Gastroesophageal sphincter (tissue), 4 donors: ENCODE measurements around the gene EXOC6B. TPM values are rescaled to one million over a fixed set of nuclear protein-coding genes. Genes with fewer than 3 reads are reported as not detected.

ENCODE experiments used
- ATAC-seq: fragments of 150-250 bp; one replicate; pipeline ENCODE4 v1.9.1; 2016; ENCODE audit warnings: mild to moderate bottlenecking, moderate library complexity
- H3K27ac ChIP-seq, 4 donors: fragments of 200-600 bp; sonication (generic) in 3 of 4; 1 replicate in 3 of 4; 2 replicates in 1 of 4; pipeline ENCODE4 v1.5.1; 2016 to 2019
- H3K27me3 ChIP-seq: fragments of 200-600 bp; sonication (generic); one replicate; pipeline ENCODE4 v1.5.1; 2019
- H3K36me3 ChIP-seq, 2 donors: fragments of 200-600 bp; sonication (generic); one replicate each; pipeline ENCODE4 v1.5.1; 2019; ENCODE audit warnings: control low read depth in 1 of 2
- H3K4me1 ChIP-seq, 3 donors: fragments of 200-600 bp; sonication (generic); 1 replicate in 2 of 3; 2 replicates in 1 of 3; pipeline ENCODE4 v1.5.1; 2016 to 2019; ENCODE audit warnings: control low read depth in 2 of 3
- H3K4me3 ChIP-seq, 2 donors: fragments of 200-600 bp; sonication (generic); one replicate each; pipeline ENCODE4 v1.5.1; 2019; ENCODE audit warnings: mild to moderate bottlenecking in 1 of 2, moderate library complexity in 1 of 2
- H3K9me3 ChIP-seq, 3 donors: fragments of 200-600 bp; sonication (generic); one replicate each; pipeline ENCODE4 v1.5.1; 2017 to 2019; ENCODE audit warnings: control low read depth in 2 of 3
- EP300 ChIP-seq: sonication (generic); formaldehyde crosslinking; IDR thresholded peaks from one replicate; pipeline ENCODE4 v1.6.1; 2017; ENCODE audit warnings: antibody characterized with exemption, mild to moderate bottlenecking
- POLR2A ChIP-seq, 2 donors: fragments of 450-650 bp; IDR thresholded peaks; one replicate each; pipeline ENCODE4 v1.6.1; 2017; ENCODE audit warnings: antibody characterized with exemption in 2 of 2, mild to moderate bottlenecking in 2 of 2, moderate library complexity in 1 of 2
- POLR2AphosphoS5 ChIP-seq: sonication (generic); formaldehyde crosslinking; IDR thresholded peaks from one replicate; pipeline ENCODE4 v1.6.1; 2017; ENCODE audit warnings: antibody characterized with exemption
- WGBS, 2 donors: methylation state at CpG; one replicate each; pipeline ENCODE4 v1.1.5; 2018; ENCODE audit warnings: low coverage in 1 of 2; 5-methylcytosine and 5-hydroxymethylcytosine counted together
- total RNA-seq, 4 donors: library from RNA; depleted of rRNA; stranded (reverse); fragments of >200 nt; gene quantifications; one replicate each; pipeline ENCODE4 v1.1.0, GENCODE V29; 2016
- TF ChIP-seq, protein P1 (sequence below), 4 experiments: fragments of 200-600 bp in 2 of 4; fragments of 450-650 bp in 2 of 4; sonication (generic) in 1 of 4; IDR thresholded peaks; one replicate each; pipeline ENCODE4 v1.5.1; 2017 to 2019; ENCODE audit warnings: antibody characterized with exemption in 4 of 4, mild to moderate bottlenecking in 2 of 4, moderate library complexity in 2 of 4

EXOC6B gene
- total RNA-seq, 4 donors from 2014 or later, result 35.3 to 47.2 (median 41.2) TPM

DNA sequence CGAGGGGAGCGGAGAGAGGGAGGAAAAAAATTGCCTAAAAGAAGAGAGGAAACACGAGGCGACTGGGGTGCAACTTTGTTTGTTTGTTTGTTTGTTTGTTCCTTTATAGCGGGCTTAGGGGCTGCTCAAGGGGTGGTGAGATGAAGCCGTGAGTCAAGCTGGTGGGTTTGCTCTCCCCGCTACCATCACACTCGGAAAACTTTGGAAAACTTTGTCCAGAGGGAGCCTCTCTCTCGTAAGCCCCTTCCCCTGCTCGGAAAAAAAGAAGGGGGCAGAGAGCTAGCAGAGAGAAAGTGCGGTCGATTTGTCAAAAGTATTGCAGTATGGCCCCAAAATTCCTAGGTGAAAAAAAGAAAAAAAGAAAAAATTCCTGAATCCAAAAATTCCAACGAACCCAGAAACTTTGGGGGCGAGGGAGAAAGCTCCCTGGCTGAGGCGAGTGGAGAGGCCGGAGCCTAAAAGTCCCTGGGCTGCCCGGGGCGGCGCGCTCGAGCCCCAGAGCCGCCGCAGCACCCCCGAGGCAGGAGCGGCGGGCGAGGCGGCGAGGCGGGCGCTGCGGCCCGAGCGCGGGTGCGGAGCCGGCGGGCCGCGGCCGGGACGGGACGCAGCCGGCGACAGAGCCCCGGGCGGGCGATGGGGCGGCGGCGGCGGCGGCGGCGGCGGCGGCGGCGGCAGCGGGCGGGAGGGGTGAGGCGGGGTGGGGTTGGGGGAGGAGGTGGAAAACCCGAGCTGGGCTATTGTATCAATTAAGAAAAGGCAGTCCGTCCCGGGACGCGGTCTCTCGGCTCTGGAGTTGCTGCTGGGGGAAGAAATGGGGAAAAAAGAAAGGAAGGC, 677.6 kb downstream of the EXOC6B start:
- no peaks in the 10 kb centered on the region for H3K9me3 ChIP-seq
- H3K27me3 ChIP-seq, result peaks cover 97% of the 10 kb centered on the region
- peaks cover 0 to 73% (median 61%) of the 10 kb centered on the region in 3 donors for H3K4me1 ChIP-seq
- peak overlapping the region in 1 of 4 donors; percentile 3 for H3K27ac ChIP-seq
- H3K36me3 ChIP-seq, result no peaks in the 10 kb centered on the region
- WGBS, 2 donors, result 1 to 3% methylated on average over 15 to 50 of the region's 68 CpGs
- no peak for ATAC-seq
- peak overlapping the region; percentile 37 to 57 for H3K4me3 ChIP-seq
- TF ChIP-seq POLR2AphosphoS5 (no peak), EP300 (no peak), POLR2A (IDR thresholded peaks at IDR 0.05) (no peak)
- TF ChIP-seq, protein P1, sequence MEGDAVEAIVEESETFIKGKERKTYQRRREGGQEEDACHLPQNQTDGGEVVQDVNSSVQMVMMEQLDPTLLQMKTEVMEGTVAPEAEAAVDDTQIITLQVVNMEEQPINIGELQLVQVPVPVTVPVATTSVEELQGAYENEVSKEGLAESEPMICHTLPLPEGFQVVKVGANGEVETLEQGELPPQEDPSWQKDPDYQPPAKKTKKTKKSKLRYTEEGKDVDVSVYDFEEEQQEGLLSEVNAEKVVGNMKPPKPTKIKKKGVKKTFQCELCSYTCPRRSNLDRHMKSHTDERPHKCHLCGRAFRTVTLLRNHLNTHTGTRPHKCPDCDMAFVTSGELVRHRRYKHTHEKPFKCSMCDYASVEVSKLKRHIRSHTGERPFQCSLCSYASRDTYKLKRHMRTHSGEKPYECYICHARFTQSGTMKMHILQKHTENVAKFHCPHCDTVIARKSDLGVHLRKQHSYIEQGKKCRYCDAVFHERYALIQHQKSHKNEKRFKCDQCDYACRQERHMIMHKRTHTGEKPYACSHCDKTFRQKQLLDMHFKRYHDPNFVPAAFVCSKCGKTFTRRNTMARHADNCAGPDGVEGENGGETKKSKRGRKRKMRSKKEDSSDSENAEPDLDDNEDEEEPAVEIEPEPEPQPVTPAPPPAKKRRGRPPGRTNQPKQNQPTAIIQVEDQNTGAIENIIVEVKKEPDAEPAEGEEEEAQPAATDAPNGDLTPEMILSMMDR (IDR thresholded peaks at IDR 0.05), result no peak

DNA sequence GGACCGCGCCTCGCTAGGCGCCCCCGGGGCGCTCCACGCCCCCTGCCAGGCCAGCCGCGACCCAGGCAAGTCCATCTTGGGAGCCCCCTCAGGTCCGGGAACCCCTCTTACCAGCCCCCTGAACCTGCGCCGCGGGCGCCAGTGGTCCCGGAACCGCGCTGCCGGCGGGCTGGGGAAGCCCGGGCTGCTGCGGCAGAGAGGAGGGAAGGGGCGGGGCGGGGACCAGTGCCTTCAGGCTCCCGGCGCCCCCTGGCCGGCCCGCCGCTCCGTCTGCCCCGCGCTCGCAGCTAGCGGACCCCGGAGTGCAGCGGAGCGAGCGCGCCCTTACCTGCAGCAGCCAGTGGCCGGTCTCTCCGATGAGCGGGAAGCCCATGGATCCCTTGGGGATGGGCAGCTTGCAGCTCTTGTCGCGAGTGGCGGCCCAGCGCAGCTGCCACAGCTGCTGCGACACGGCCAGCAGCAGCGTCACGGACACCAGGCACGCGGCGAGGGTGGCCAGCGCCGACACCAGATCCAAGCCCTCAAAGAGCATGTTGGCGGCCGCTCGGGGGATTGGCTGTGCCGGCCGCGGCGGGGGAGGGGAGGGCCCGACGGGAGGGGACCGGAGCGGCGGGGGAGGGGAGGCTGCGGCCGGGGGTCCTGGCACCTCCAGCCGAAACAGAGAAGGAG, 678.4 kb downstream of the EXOC6B start, which contains the start of gene CYP26B1:
TSS of gene CYP26B1 (minus strand) at position 560 of the 669 bp plus-strand sequence. CDS start at position 532, 28 bp downstream.
- TF ChIP-seq POLR2AphosphoS5 (no peak), POLR2A (IDR thresholded peaks at IDR 0.05) (no peak), EP300 (no peak)
- TF ChIP-seq, protein P1 (IDR thresholded peaks at IDR 0.05), result no peak
- no peak for ATAC-seq
- Histone ChIP-seq H3K9me3 (no peaks in the 10 kb centered on the region), H3K4me1 (peaks cover 0 to 81% (median 67%) of the 10 kb centered on the region in 3 donors), H3K4me3 (peak within 1 kb of the TSS; percentile 37 to 57), H3K36me3 (no peaks in the 10 kb centered on the region), H3K27me3 (peaks cover 90% of the 10 kb centered on the region), H3K27ac (peak within 1 kb of the TSS in 1 of 4 donors; percentile 3)
- WGBS, 2 donors, result 5% methylated on average over 10 of the region's 69 CpGs; no CpG with 5 or more reads in 1 of the 2 donors

DNA sequence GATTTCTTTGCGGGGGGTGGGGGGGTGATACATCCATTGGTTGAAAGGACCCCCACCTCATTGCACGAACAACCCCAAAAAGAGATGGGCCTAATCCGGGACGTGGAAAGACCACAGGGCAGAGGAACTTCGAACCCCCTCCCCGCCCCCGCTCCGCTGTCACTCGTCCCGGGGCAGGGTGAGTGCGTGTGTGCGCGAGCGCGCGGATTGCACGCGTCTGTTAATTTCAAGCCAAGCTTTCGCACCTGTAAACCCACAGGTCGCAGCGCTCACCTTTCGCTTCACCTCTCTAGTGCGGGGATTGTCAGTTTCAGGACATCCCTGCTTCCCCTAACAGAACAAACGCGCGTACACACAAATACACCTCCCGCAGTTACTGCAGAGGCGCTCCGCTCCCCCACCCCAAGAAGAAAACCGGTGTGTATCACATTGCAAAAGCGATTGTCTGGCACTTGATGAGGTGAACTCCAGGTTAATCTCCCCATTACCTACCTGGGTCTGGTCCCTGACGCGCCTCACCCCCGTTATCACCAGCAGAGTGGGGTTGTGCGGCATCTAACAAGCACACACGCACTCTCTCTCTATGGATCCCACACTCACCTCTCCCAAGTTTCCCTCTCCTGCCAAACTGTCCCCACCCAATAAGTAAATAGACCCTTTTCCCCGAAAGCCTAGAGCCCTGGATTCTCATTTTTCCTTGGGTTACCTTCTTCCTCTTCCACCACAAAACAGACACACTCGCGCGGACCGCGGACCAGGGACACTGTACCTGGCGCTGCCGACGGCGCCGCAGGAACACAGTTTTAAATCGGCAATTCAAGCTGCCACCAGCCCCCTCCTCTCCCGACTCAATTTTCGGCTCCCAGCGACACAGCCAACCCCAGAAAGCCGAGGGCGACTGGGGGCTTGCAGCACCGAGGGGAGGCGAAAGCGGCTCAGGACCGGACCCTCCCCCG, 679.2 kb downstream of the EXOC6B start:
- H3K4me3 ChIP-seq, result peak overlapping the region in 1 of 2 donors; percentile 57
- 2 to 11% methylated on average over 7 to 10 of the region's 58 CpGs for WGBS, 2 donors
- peak overlapping the region in 1 of 4 donors; percentile 54 for H3K27ac ChIP-seq
- peaks cover 83% of the 10 kb centered on the region for H3K27me3 ChIP-seq
- H3K4me1 ChIP-seq, result peaks cover 0 to 86% (median 71%) of the 10 kb centered on the region in 3 donors
- no peaks in the 10 kb centered on the region for H3K9me3 ChIP-seq
- no peak for ATAC-seq
- TF ChIP-seq POLR2AphosphoS5 (no peak), POLR2A (IDR thresholded peaks at IDR 0.05) (no peak), EP300 (no peak)
- TF ChIP-seq, protein P1 (IDR thresholded peaks at IDR 0.05), result no peak
- H3K36me3 ChIP-seq, result no peaks in the 10 kb centered on the region

DNA sequence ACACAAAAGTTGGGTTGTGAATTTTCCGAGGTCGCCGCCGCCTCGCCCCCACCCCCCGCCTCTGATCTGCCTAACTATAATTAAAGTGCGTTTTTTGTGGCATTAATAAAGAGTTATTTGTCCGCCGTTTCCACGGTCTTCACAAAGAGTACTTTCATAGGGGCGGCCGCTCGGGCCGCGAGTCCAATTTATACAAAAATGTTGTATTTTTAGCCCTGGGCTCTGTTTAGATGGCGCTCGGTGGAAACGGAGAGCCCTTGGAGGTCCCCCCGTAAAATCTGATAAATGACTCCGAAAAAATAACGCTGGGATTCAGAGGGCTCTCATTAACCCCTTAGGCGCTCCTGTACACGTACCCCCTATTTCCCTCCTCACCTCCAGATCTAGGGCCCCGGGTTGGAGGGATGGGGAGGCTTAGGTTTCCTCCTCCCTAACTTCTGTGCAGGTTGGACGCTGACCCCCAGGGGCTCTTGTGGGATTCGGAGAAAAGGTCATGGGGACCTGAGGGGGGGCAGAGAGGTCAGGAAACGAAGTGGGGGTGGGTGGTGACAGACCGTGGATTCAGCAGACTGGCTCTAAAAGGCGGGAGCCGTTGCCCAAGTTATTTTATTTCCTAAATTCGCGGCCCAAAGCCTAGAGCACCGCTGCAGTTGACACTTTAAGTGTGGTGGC, 680.0 kb downstream of the EXOC6B start:
- no peak for ATAC-seq
- Histone ChIP-seq H3K4me1 (peaks cover 0 to 86% (median 71%) of the 10 kb centered on the region in 3 donors), H3K36me3 (no peaks in the 10 kb centered on the region), H3K9me3 (no peaks in the 10 kb centered on the region), H3K4me3 (peak overlapping the region in 1 of 2 donors; percentile 57), H3K27ac (peak overlapping the region in 3 of 4 donors; percentile 13 to 54 (median 29)), H3K27me3 (peaks cover 75% of the 10 kb centered on the region)
- 0 to 4% methylated on average over 4 to 10 of the region's 33 CpGs for WGBS, 2 donors
- TF ChIP-seq EP300, result no peak
- TF ChIP-seq, protein P1 (IDR thresholded peaks at IDR 0.05), result no peak
- TF ChIP-seq POLR2AphosphoS5, result no peak
- no peak for TF ChIP-seq POLR2A (IDR thresholded peaks at IDR 0.05)
